HepG2 (cell line): ENCODE measurements around the gene FCHSD1. TPM values are rescaled to one million over a fixed set of nuclear protein-coding genes. Genes with fewer than 3 reads are reported as not detected.

Experiments used
- ATAC-seq: fragments of 200-7000 bp; cut with Tn5 transposase; 3 replicates; pipeline ENCODE4 v1.9.1; 2020; ENCODE audit warnings: mild to moderate bottlenecking, moderate library complexity
- BruUV-seq: library from RNA; stranded (reverse); fragments of 400-500 nt; replicated peaks from 2 replicates; lab custom pipeline; 2021; lab: Mats Ljungman, UMichigan
- CTCF ChIA-PET: fragments of 300-600 bp; formaldehyde crosslinking; extraction: SDS; loops from one replicate; lab custom pipeline; 2021; ENCODE audit warnings: low total read pairs, inconsistent platforms, low intra/inter-chr PET ratio; lab: Yijun Ruan, JAX
- POLR2A ChIA-PET: fragments of 350-600 bp; sonication (Branson Sonifier 250); formaldehyde crosslinking; loops from one replicate; lab custom pipeline; 2020; ENCODE audit warnings: antibody characterized with exemption, inconsistent platforms; lab: Yijun Ruan, JAX
- DNase-seq: peaks from one replicate; pipeline ENCODE4 v3.0.0-alpha.2; 2015; ENCODE audit warnings: low spot score
- FAIRE-seq: peaks from 3 replicates; lab custom pipeline; 2011; peaks lifted over from hg19 to GRCh38; lab: Jason Lieb, UNC
- H2AFZ ChIP-seq: one replicate; pipeline ENCODE4 v1.6.1; 2011; ENCODE audit warnings: low read length, inconsistent platforms
- H3K27ac ChIP-seq: fragments of 300-600 bp; 3 replicates; pipeline ENCODE4 v1.8.0; 2011; ENCODE audit warnings: mixed run types, mild to moderate bottlenecking, mixed read lengths, low read length, inconsistent platforms; ENCODE audit not compliant: insufficient read depth; ENCODE audit errors: extremely low read length
- H3K27me3 ChIP-seq, 2 experiments: fragments of 200-600 bp in 1 of 2; 2 replicates in 1 of 2; 3 replicates in 1 of 2; pipeline versions ENCODE4 v1.6.0 to v1.8.0; 2011; ENCODE audit warnings: low read length in 2 of 2, mild to moderate bottlenecking in 2 of 2, moderate library complexity in 2 of 2, inconsistent platforms in 1 of 2; ENCODE audit not compliant: insufficient read depth in 2 of 2, control insufficient read depth in 1 of 2
- H3K36me3 ChIP-seq, 2 experiments: fragments of 200-600 bp in 1 of 2; replicated peaks in 1 of 2; 2 replicates in 1 of 2; 3 replicates in 1 of 2; pipeline versions ENCODE4 v1.5.1 to v1.8.0; 2011; ENCODE audit warnings: low read length in 2 of 2, inconsistent platforms in 1 of 2; ENCODE audit not compliant: insufficient read depth in 2 of 2, control insufficient read depth in 1 of 2
- H3K4me1 ChIP-seq: 2 replicates; pipeline ENCODE4 v1.5.1; 2012; ENCODE audit warnings: low read length, inconsistent platforms; ENCODE audit not compliant: insufficient read depth
- H3K4me2 ChIP-seq: 2 replicates; pipeline ENCODE4 v1.6.0; 2011; ENCODE audit warnings: low read depth, low read length, inconsistent platforms
- H3K4me3 ChIP-seq, 3 experiments: fragments of 200-600 bp in 1 of 3; sonication (generic), shearing (Covaris generic) in 1 of 3; replicated peaks in 1 of 3; 2 replicates each; pipeline ENCODE4 v1.5.1; 2011 to 2016; ENCODE audit warnings: low read length in 3 of 3, inconsistent platforms in 2 of 3, low read depth in 2 of 3, mild to moderate bottlenecking in 2 of 3, control low read depth in 1 of 3, mixed read lengths in 1 of 3; ENCODE audit not compliant: insufficient read depth in 1 of 3
- H3K79me2 ChIP-seq: one replicate; pipeline ENCODE4 v1.6.1; 2011; ENCODE audit warnings: low read length, inconsistent platforms; ENCODE audit not compliant: insufficient read depth
- H3K9ac ChIP-seq: 2 replicates; pipeline ENCODE4 v1.6.0; 2011; ENCODE audit warnings: mild to moderate bottlenecking, low read depth, low read length, inconsistent platforms; ENCODE audit not compliant: insufficient read depth
- H3K9me3 ChIP-seq: 2 replicates; pipeline ENCODE4 v1.5.1; 2012; ENCODE audit warnings: mild to moderate bottlenecking, low read length
- H4K20me1 ChIP-seq: 2 replicates; pipeline ENCODE4 v1.6.0; 2011; ENCODE audit warnings: inconsistent platforms, mild to moderate bottlenecking, low read length, moderate library complexity; ENCODE audit not compliant: insufficient read depth
- ARID2 ChIP-seq: sonication (generic); formaldehyde crosslinking; IDR thresholded peaks from 2 replicates; pipeline ENCODE4 v1.8.1; 2022; ENCODE audit warnings: mild to moderate bottlenecking, missing genetic modification reagents, borderline replicate concordance
- ARID5B ChIP-seq: IDR thresholded peaks from 2 replicates; pipeline ENCODE4 v1.4.0; 2020; ENCODE audit warnings: mild to moderate bottlenecking, missing genetic modification reagents
- BATF2 ChIP-seq: sonication (generic); formaldehyde crosslinking; IDR thresholded peaks from 2 replicates; pipeline ENCODE4 v1.8.0; 2022; ENCODE audit warnings: mild to moderate bottlenecking, missing genetic modification reagents, moderate library complexity
- HNF4G ChIP-seq, 2 experiments: sonication (generic) in 1 of 2; formaldehyde crosslinking in 1 of 2; IDR thresholded peaks; 2 replicates each; pipeline versions ENCODE4 v1.4.0 to v1.6.1; 2011 to 2020; ENCODE audit warnings: borderline replicate concordance in 2 of 2, low read depth in 2 of 2, mild to moderate bottlenecking in 2 of 2, low read length in 1 of 2, missing genetic modification reagents in 1 of 2, moderate library complexity in 1 of 2
- MED13 ChIP-seq: sonication (generic); formaldehyde crosslinking; IDR thresholded peaks from 2 replicates; pipeline ENCODE4 v1.5.0; 2020; ENCODE audit warnings: missing genetic modification reagents
- NR0B2 ChIP-seq: sonication (generic); formaldehyde crosslinking; IDR thresholded peaks from 2 replicates; pipeline ENCODE4 v1.4.0; 2020; ENCODE audit warnings: mild to moderate bottlenecking, missing genetic modification reagents
- SP2 ChIP-seq: sonication (generic); formaldehyde crosslinking; IDR thresholded peaks from 2 replicates; pipeline ENCODE4 v1.5.1; 2020; ENCODE audit warnings: mild to moderate bottlenecking, missing genetic modification reagents
- ZMYM2 ChIP-seq: sonication (generic); formaldehyde crosslinking; IDR thresholded peaks from 2 replicates; pipeline ENCODE4 v1.8.0; 2022; ENCODE audit warnings: mild to moderate bottlenecking, missing genetic modification reagents
- ZNF30 ChIP-seq: sonication (generic); formaldehyde crosslinking; IDR thresholded peaks from 2 replicates; pipeline ENCODE4 v1.5.0; 2020; ENCODE audit warnings: mild to moderate bottlenecking, missing genetic modification reagents
- ZNF577 ChIP-seq: sonication (generic); formaldehyde crosslinking; IDR thresholded peaks from 2 replicates; pipeline ENCODE4 v1.4.0; 2020; ENCODE audit warnings: mild to moderate bottlenecking, low read depth, missing genetic modification reagents, borderline replicate concordance
- WGBS: methylation state at CpG from one replicate; pipeline ENCODE4 v1.1.6; 2017; ENCODE audit warnings: low lambda C conversion rate; 5-methylcytosine and 5-hydroxymethylcytosine counted together
- in situ Hi-C: cut with HindIII; loops from 2 replicates; pipeline ENCODE4 v1.10.0; 2017; ENCODE audit warnings: low pct_unique_long_range_greater_than_20kb; ENCODE audit not compliant: extremely low pct_ligation_motif_present
- intact Hi-C: fragments of 100-400 bp; cut with micrococcal nuclease; formaldehyde crosslinking; loops from one replicate; pipeline ENCODE4 v1.10.0; 2022; ENCODE audit not compliant: unreplicated experiment
- polyA plus RNA-seq, 8 experiments: library from polyadenylated mRNA; depleted of rRNA in 3 of 8; stranded (reverse) in 7 of 8; unstranded in 1 of 8; fragments of >200 nt; fragmentation: Illumina TruSeq in 4 of 8; extraction: Trizol in 4 of 8; gene quantifications; 2 replicates each; pipeline versions ENCODE4 v1.2.1 to v1.2.3, GENCODE V29; 2011 to 2016; ENCODE audit warnings: low read depth in 4 of 8, missing spikeins in 1 of 8, mixed read lengths in 1 of 8; ENCODE audit not compliant: insufficient read depth in 1 of 8
- total RNA-seq, 5 experiments: library from RNA; depleted of rRNA; stranded (reverse); fragments of >200 nt; fragmentation: Illumina TruSeq; extraction: Trizol; gene quantifications; 2 replicates each; pipeline ENCODE4 v1.2.3, GENCODE V29; 2016; ENCODE audit warnings: low read depth in 1 of 5

Gene FCHSD1
- total and polyA plus RNA-seq, 2 of the 13 experiments (the other 11 are each of a cell fraction or from before 2014, with no cell fraction given), result 5.5 to 15.4 TPM

- ChIA-PET POLR2A (interaction anchor here (2.5 kb wide), 1 partner anchor 8 kb away, joined by 7 read pairs; the partner anchor contains the start of genes HDAC3 and RELL2), CTCF (no interaction called here)
- no peak overlapping the region for H3K9ac ChIP-seq
- H2AFZ ChIP-seq, result no peak overlapping the region
- H3K4me1 ChIP-seq, result peaks cover 11% of the 10 kb centered on the region
- DNase-seq (no peak), FAIRE-seq (no peak), ATAC-seq (no peak)
- BruUV-seq, result no TSS peak
- in situ Hi-C loops (no loop called here), intact Hi-C loops (no loop called here)
- H3K9me3 ChIP-seq, result no peaks in the 10 kb centered on the region
- no peaks in the 10 kb centered on the region for H4K20me1 ChIP-seq
- no peak overlapping the region for H3K4me2 ChIP-seq
- peaks cover 18% of the 10 kb centered on the region for H3K79me2 ChIP-seq
- no peak for TF ChIP-seq ZNF30
- no peak for TF ChIP-seq ARID2 (CRISPR knock-in tag)
- TF ChIP-seq ZMYM2 (CRISPR knock-in tag), result no peak
- peaks cover 31 to 69% of the 10 kb centered on the region in 2 experiments for H3K36me3 ChIP-seq
- no peaks in the 10 kb centered on the region for H3K27me3 ChIP-seq
- H3K27ac ChIP-seq, result no peak overlapping the region
- H3K4me3 ChIP-seq, result no peak overlapping the region
- 100% methylated on average over 6 of the region's 6 CpGs for WGBS
Measured at GRCh38 chr5:141628175-141628788, 22.9 kb downstream of the FCHSD1 start.

- no peak overlapping the region for H3K9ac ChIP-seq
- FAIRE-seq (no peak), DNase-seq (no peak), ATAC-seq (no peak)
- peaks cover 12% of the 10 kb centered on the region for H3K4me1 ChIP-seq
- H3K27me3 ChIP-seq, result no peaks in the 10 kb centered on the region
- no peak overlapping the region for H2AFZ ChIP-seq
- ChIA-PET CTCF (no interaction called here), POLR2A (no interaction called here)
- no peak overlapping the region for H3K4me3 ChIP-seq
- no peaks in the 10 kb centered on the region for H4K20me1 ChIP-seq
- no peaks in the 10 kb centered on the region for H3K9me3 ChIP-seq
- WGBS, result 96% methylated on average over 5 of the region's 5 CpGs
- intact Hi-C loops, result no loop called here
- peaks cover 27 to 55% of the 10 kb centered on the region in 2 experiments for H3K36me3 ChIP-seq
- no peaks in the 10 kb centered on the region for H3K79me2 ChIP-seq
- H3K4me2 ChIP-seq, result no peak overlapping the region
- no TSS peak for BruUV-seq
- H3K27ac ChIP-seq, result no peak overlapping the region
- in situ Hi-C loops, result no loop called here
- no peak for TF ChIP-seq ZNF577 (CRISPR knock-in tag)
- no peak for TF ChIP-seq BATF2 (CRISPR knock-in tag)
- TF ChIP-seq HNF4G (IDR thresholded peaks at IDR 0.05; ENCODE audit: borderline replicate concordance, low read depth, low read length), result no peak
- TF ChIP-seq HNF4G (CRISPR knock-in tag; IDR thresholded peaks at IDR 0.05; ENCODE audit: borderline replicate concordance, low read depth), result no peak
- TF ChIP-seq SP2, result no peak
- no peak for TF ChIP-seq MED13 (CRISPR knock-in tag)
- no peak for TF ChIP-seq NR0B2
- no peak for TF ChIP-seq ARID5B
Measured at GRCh38 chr5:141623611-141624010, 27.6 kb downstream of the FCHSD1 start.
